ENCODE data around the gene CIB2. TPM values are rescaled to one million over a fixed set of nuclear protein-coding genes. Genes with fewer than 3 reads are reported as not detected.

Gene CIB2
- total RNA-seq, 1 donor from 2014 or later, result 8.7 TPM

DNA sequence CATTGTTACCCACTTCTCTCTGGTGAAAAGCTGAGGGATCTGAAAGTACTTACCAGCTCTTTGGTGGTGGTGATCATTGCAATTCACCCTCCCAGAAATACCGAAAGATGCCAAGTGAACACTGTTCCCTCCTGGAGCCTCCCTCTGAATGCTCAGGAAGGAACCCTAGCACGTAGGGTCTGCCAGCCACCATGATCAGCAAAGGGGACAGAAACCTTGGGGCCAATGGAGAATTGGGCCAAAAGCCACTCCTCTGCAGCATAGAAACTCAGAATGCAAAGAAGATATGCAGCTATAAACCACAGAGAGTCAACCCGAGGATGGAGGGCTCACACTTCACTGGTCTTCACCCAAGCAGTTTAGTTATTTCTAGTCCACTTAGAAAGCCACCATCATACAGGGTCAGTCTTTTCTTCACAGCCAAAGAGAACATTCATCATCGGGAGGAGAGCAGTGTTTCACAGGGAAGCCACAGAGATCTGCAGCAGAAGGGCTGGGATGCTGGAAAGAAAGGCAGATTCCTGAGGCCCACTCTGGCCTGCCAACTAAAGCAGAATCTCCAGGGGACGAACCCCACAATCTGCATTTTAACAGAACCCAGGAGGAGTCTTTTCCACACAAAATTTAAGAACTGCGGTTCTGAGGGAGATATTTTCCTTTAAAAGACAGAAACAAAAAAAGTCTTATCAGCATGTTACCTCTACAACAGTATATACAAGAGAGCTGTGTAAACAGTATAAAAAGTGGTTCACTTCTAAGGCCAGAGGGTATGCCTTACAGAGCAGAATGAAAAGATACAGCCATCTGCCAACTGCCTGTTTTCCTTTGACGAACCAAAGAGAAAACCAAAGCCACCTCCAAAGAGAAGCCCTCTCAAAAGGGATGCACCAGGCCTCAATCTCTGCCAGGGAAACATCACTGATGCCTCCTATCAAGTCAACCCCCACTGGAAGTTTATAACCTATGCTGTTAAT is 65.0 kb downstream of the CIB2 start:
- DNase-seq, result no peak

DNA sequence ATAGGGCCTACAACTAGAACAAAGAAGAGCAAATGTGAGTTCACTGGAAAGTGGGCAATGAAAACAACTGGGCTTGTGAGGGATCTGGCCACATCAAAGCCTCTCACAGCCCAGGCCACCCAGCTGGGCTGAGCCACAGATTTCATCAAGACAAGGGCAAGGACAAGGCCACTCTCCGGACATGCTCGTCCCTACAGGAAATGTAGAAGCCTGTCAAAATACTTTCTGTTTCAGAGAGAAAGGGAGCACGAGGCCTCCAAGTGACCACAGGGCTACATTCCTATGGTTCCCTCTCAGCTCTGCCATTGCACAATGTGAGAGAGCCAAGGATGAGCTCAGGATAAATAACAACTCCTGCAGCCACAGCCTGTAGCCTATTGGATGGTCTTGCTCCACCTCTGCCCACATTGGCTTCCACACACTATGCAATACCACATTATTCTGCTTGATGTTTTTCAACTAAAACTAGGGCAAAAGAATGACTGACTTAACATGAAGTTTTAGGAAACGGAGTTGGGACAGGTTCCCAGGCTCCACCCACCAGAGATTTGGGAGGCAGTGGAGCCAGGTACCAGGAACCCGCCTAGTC is 65.9 kb downstream of the CIB2 start:
- DNase-seq, result no peak

DNA sequence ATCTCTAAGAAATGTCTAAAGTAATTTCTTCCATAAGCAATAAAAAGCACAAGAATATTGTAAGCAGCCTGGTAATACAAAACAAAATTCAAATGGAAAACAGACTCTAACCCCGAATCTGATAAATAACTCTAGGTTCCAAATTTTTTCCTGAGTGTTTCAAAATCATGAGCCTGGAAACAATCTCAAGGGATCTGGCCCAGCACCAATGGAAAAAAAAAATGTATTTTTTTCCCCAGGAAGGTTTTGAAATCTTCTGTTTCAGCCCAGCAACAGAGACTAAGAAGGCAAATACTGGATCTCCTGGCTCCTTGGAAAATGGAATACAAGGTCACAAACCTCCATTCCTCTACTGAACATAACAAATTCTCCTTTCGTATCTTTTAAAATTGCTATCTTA is 66.7 kb downstream of the CIB2 start:
- peak; percentile 88 for DNase-seq

DNA sequence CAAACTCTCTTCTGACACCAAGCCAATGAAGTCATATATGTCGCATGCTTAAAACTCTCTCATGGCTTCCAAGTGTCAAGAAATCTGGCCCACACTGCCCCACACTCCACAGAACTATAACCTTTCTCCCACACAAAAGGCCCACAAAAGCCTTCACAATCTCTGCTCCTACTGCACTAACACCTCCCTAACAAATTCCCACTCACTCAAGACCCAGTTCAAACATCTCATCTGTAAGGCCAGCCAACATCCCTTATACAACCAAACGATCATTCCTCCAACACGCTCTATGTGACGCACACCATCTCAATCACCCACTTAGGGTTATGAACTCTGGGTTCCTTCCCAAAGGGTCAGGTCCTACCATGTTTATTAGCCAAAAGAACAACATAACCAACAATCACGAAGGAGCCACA is 67.3 kb downstream of the CIB2 start:
- peak; percentile 65 for DNase-seq

DNA sequence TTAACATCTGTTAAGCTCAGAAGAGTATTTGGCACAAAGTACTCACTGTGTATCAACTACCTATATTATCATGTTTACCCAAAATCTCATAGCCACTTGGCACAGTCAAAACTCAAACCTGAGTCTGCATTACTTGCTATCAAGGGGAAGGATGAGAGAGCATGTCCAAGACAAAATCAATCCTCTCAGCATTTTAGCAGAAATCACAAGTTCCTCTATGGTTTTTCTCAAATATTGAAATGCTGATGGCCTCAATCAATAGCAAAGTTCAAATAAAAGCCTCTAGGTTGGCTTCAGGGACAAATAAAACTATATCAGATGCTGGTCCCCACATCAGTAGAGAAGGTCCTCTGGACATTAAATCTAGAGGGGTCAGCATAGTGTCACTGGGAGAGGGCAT is 68.0 kb downstream of the CIB2 start:
- DNase-seq, result no peak

DNA sequence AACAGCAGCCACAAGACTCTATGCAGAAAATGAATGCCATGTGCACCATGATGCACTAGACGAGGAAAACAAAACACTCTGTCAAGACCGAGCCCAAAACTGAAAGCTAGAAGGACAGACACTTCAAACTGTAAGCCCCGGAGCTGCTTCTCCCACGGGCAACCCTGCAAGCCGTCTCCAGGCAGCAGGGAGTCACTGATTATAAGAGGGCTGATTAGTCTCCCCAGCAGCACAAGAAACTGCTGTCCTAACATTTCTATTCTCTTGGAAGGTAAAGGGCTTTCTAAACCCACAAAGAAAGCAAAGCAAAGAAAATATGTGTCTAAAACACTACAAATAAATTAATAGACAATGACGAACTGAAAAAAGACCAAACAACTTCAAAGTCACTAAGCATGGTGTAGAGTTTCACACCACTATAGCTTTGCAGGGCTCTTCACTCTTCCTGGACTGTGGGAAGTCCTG is 69.2 kb downstream of the CIB2 start:
- peak; percentile 50 for DNase-seq

DNA sequence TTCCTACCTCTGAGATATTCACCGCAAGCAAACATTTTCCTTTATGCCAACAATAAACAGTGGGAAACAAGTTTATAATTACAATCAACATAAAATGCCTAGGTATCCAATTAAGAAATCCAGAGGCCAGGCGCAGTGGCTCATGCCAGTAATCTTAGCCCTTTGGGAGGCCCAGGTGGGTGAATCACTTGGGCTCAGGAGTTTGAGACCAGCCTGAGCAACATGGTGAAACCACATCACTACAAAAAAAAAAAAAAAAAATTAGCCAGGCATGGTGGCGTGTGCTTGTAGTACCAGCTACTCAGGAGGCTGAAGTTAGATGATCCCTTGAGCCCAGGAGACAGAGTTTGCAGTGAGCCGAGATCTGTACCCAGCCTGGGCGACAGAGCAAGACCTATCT is 71.0 kb downstream of the CIB2 start:
- no peak for DNase-seq

DNA sequence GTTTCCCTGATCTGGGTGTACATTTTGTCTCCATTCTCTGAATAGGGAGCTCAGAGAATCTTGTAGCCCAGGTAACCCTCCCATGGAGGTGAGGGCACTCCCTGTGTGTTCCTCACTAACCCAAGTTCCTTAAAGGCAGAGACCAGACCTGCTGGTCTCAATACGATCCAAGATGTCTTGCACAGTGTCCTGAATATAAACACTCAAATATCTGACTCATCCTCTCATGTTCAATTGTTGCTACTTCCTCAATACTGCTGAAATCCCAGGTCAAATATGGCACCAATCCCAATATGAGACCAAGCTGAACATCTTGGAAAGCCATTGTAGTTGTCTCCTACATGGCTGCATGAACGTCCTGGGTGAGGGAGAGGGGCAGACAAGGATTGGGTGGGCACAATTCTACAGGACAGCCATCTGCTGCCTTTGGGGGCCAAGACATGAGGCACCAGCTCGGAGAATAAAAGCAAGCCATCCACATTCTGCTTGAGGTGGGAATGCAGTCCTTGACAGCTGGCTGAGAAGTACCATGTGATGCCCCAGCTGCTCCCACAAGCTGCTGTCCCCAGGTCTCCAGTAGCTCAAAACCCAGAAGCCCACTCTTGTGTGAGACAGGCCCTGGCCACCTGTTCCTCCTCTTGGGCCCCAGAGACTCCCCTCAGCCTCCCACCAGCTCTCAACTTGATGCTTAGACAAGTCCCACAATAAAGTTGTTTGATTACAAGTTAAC is 72.0 kb downstream of the CIB2 start:
- no peak for DNase-seq

DNA sequence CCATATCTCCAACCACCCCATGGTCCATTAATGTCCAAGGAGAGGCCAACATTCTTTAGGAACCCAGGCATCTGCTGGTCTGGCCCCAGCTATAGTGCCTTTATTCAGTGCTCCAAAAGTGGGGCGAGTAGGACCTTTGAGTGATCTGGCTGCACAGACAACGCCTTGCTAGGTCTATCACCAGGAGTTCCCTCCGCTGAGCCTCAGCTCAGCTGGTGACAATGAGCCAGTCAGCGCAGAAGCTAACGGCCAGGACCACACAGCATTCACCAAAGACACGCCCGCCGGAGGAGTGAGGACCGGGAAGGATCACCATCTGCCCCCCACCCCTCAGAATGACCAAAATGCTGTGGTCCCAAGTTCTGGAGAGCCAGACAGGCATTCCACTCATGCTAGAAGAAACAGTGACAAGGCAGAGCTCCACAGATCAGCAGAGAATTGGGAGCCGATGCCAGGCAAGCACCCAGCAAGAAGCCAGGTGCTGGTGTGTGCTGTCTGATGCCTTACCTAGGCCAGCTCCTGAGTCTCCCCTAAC is 72.8 kb downstream of the CIB2 start:
- no peak for DNase-seq

DNA sequence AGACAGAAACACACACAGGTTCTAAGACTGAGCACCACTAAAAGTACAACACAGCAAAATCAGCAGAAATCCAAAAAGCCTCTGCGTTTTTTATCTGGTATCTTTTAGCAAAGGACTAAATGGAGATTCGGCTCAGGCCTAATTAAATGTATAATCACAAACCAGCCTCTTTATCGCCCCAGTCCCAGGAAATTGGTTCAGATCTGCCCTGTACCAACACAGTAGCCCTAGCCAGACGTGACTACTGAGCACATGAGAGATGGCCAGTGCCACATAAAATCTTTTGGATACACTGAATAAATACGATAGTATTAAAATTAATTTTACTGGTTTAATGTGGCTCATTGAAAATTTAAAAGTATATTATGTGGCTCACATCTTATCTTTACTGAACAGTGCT is 73.4 kb downstream of the CIB2 start:
- no peak for DNase-seq

DNA sequence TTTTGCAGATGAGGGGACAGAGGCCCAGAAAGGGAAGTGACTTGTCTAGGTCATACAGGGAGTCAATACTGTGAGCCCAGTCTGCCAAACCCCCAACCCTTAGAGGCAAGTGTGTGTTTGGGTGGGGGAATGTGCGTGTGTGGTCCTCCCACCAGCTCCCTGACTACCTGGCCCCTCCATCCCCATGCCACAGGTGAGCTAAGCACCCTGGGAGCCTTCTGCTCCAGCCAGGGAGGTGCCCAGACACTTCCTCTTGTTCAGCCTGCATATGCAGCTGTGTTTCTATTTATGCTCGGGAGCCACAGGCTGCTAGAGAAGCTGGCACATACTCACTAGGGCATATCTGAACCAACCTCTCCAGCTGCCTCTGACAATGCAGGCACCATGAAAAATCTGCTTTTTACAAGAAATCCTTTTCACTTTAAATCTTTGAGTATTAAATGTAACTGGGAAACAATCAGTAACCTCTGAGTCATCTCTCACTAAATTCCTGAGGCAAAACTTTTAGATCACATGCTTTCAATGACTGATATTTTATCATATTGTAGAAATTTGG is 74.5 kb downstream of the CIB2 start:
- no peak for DNase-seq

DNA sequence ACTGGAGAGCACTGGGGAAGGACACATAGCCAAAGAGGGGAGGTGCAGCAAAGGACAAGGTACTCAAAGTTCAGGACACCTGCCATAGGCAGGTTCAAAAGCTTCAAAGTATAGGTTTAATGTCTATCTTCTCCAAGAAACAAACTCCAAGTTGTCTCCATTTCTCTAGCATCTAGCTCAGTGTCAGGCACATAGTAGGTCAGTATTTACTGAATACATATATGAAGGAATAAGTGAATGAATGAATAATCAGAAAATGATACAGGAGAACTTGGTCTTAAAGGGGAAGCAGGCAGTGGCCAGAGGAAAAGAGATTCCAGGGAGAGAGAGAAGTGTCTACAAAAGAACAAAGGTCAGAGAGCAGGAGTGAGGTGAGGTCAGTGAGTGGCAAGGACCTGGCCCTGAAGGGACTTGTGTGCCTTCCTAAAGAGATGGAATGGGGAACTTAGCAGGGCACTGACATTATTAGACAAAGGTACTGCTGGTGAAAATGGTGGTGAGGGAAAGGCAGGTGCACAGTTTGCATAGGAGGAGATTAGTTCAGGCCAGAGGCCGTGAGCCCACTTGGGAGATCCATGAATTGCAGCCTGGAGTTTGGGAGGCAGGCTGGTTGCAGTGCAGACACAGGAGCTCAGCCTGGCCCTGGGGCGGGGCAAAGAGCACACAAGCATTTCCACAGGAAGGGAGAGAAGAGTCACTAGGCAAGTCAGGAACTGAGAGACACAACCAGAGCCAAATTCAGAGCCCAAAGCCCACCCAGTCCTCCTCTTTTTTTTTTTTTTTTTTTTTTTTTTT is 75.1 kb downstream of the CIB2 start:
- DNase-seq, result no peak

DNA sequence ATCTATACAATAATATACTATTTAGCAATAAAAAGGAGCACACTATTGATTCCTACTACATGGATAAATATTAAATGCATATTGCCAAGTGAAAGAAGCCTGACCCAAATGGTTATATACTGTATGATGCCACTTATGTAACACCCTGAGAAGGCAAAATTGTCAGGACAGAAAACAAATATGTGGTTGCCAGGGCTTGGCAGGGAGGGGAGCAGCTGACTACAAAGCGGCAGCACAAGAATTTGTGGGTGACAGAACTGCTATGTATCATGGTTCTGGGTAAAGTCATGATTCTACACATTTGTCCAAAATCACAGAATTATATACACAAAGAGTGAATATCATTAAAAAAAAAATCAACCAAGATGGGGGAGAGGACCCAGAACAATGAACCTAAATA is 76.3 kb downstream of the CIB2 start:
- no peak for DNase-seq

Small RNAs within 50 kb of the gene (small RNA-seq; reads per million reads assigned to genes)
- not detected for gene RF00092 (ENCODE audit: low replicate concordance)

Other genes starting within 250 kb of the CIB2 start
- gene TBC1D2B, start 53.7 kb downstream of the CIB2 start, total RNA-seq, result 67.1 TPM
- not detected for gene SH2D7, start 38.9 kb downstream of the CIB2 start, total RNA-seq
- 40.0 TPM for gene IDH3A, start 17.9 kb upstream of the CIB2 start, total RNA-seq
- gene ACSBG1, start 103.1 kb upstream of the CIB2 start, total RNA-seq, result 23.6 TPM
- 26.8 TPM for gene DNAJA4, start 133.1 kb upstream of the CIB2 start, total RNA-seq
- gene SKIC8, start 168.2 kb upstream of the CIB2 start, total RNA-seq, result 53.2 TPM
- 9.0 TPM for gene CRABP1, start 208.9 kb upstream of the CIB2 start, total RNA-seq